Activated CD4-positive, alpha-beta memory T cell treated with anti-CD3 and anti-CD28 coated beads for 36 hours (primary cell): ENCODE data around the gene ZNRF3. TPM values are rescaled to one million over a fixed set of nuclear protein-coding genes. Genes with fewer than 3 reads are reported as not detected.

ENCODE experiments used
- CTCF ChIA-PET: fragments of 350-600 bp; sonication (Branson Sonifier 250); formaldehyde crosslinking; loops from one replicate; lab custom pipeline; 2021; ENCODE audit warnings: antibody characterized with exemption, inconsistent platforms; lab: Charles Lee
- POLR2A ChIA-PET: fragments of 350-600 bp; sonication (Branson Sonifier 250); formaldehyde crosslinking; loops from one replicate; lab custom pipeline; 2021; ENCODE audit warnings: antibody characterized with exemption; lab: Charles Lee
- DNase-seq: peaks from one replicate; pipeline ENCODE4 v3.0.0-alpha.2; 2020
- H3K27ac Mint-ChIP-seq: one replicate; pipeline ENCODE4 v1.8.0; 2021; ENCODE audit warnings: mixed read lengths
- H3K27me3 Mint-ChIP-seq: one replicate; pipeline ENCODE4 v1.8.0; 2021; ENCODE audit warnings: mixed read lengths
- H3K36me3 Mint-ChIP-seq: one replicate; pipeline ENCODE4 v1.8.0; 2021; ENCODE audit warnings: mixed read lengths
- H3K4me1 Mint-ChIP-seq: one replicate; pipeline ENCODE4 v1.8.0; 2021; ENCODE audit warnings: low read depth, mixed read lengths
- H3K4me3 Mint-ChIP-seq: one replicate; pipeline ENCODE4 v1.8.0; 2021; ENCODE audit warnings: mild to moderate bottlenecking, mixed read lengths
- H3K9me3 Mint-ChIP-seq: one replicate; pipeline ENCODE4 v1.8.0; 2021; ENCODE audit warnings: mixed read lengths
- intact Hi-C: fragments of 100-400 bp; cut with micrococcal nuclease; formaldehyde crosslinking; loops from one replicate; pipeline ENCODE4 v1.15.1; 2023
- total RNA-seq, 2 experiments: library from RNA; stranded (reverse); gene quantifications; one replicate each; pipeline ENCODE4 v1.2.3, GENCODE V29; 2021

Gene ZNRF3
- total RNA-seq, 2 experiments from 2014 or later: 1.3 to 1.5 TPM

GRCh38 chr22:29043906-29044575, 160.7 kb downstream of the ZNRF3 start:
- no peak overlapping the region for H3K4me3 Mint-ChIP-seq
- H3K4me1 Mint-ChIP-seq: no peaks in the 10 kb centered on the region
- DNase-seq: no peak
- ChIA-PET CTCF (interaction anchor here (0.9 to 10.6 kb wide), 2 partner anchors 188 to 215 kb away, joined by 3 to 173 read pairs; no protein-coding TSS in a partner anchor), POLR2A (no interaction called here)
- H3K36me3 Mint-ChIP-seq: no peaks in the 10 kb centered on the region
- H3K9me3 Mint-ChIP-seq: no peaks in the 10 kb centered on the region
- peaks cover 1% of the 10 kb centered on the region for H3K27me3 Mint-ChIP-seq
- H3K27ac Mint-ChIP-seq: no peak overlapping the region
- intact Hi-C loops: no loop called here

GRCh38 chr22:29044657-29045176, 161.3 kb downstream of the ZNRF3 start:
- POLR2A ChIA-PET: no interaction called here
- H3K27ac Mint-ChIP-seq: no peak overlapping the region
- CTCF ChIA-PET: interaction anchor here (10.6 kb wide), 1 partner anchor 188 kb away, joined by 173 read pairs; no protein-coding TSS in a partner anchor
- no peaks in the 10 kb centered on the region for H3K4me1 Mint-ChIP-seq
- intact Hi-C loops: no loop called here
- H3K4me3 Mint-ChIP-seq: no peak overlapping the region
- peaks cover 1% of the 10 kb centered on the region for H3K27me3 Mint-ChIP-seq
- H3K36me3 Mint-ChIP-seq: peaks cover 2% of the 10 kb centered on the region
- no peaks in the 10 kb centered on the region for H3K9me3 Mint-ChIP-seq
- no peak for DNase-seq

GRCh38 chr22:29048822-29049654, 165.7 kb downstream of the ZNRF3 start:
- no peak for DNase-seq
- POLR2A ChIA-PET: no interaction called here
- CTCF ChIA-PET: no interaction called here
- intact Hi-C loops: no loop called here
- H3K36me3 Mint-ChIP-seq: peaks cover 2% of the 10 kb centered on the region
- no peak overlapping the region for H3K27ac Mint-ChIP-seq
- H3K4me3 Mint-ChIP-seq: no peak overlapping the region
- no peaks in the 10 kb centered on the region for H3K27me3 Mint-ChIP-seq
- no peaks in the 10 kb centered on the region for H3K9me3 Mint-ChIP-seq
- no peaks in the 10 kb centered on the region for H3K4me1 Mint-ChIP-seq

GRCh38 chr22:29049655-29050263, 166.4 kb downstream of the ZNRF3 start:
- CTCF ChIA-PET: no interaction called here
- H3K4me3 Mint-ChIP-seq: no peak overlapping the region
- intact Hi-C loops: no loop called here
- H3K4me1 Mint-ChIP-seq: no peaks in the 10 kb centered on the region
- no peaks in the 10 kb centered on the region for H3K27me3 Mint-ChIP-seq
- no peak for DNase-seq
- POLR2A ChIA-PET: no interaction called here
- peaks cover 2% of the 10 kb centered on the region for H3K36me3 Mint-ChIP-seq
- H3K27ac Mint-ChIP-seq: no peak overlapping the region
- no peaks in the 10 kb centered on the region for H3K9me3 Mint-ChIP-seq

GRCh38 chr22:29050457-29050856, 167.1 kb downstream of the ZNRF3 start:
- H3K9me3 Mint-ChIP-seq: no peaks in the 10 kb centered on the region
- H3K27me3 Mint-ChIP-seq: no peaks in the 10 kb centered on the region
- no peaks in the 10 kb centered on the region for H3K4me1 Mint-ChIP-seq
- no peak for DNase-seq
- intact Hi-C loops: no loop called here
- no peak overlapping the region for H3K4me3 Mint-ChIP-seq
- no peak overlapping the region for H3K27ac Mint-ChIP-seq
- CTCF ChIA-PET: no interaction called here
- peaks cover 2% of the 10 kb centered on the region for H3K36me3 Mint-ChIP-seq
- POLR2A ChIA-PET: no interaction called here

GRCh38 chr22:29053048-29053702, 169.8 kb downstream of the ZNRF3 start:
- Mint-ChIP-seq H3K36me3 (peaks cover 2% of the 10 kb centered on the region), H3K4me1 (no peaks in the 10 kb centered on the region), H3K27me3 (no peaks in the 10 kb centered on the region), H3K4me3 (no peak overlapping the region), H3K9me3 (no peaks in the 10 kb centered on the region), H3K27ac (no peak overlapping the region)
- intact Hi-C loops: no loop called here
- CTCF ChIA-PET: interaction anchor here (4.9 kb wide), 1 partner anchor 12 kb away, joined by 21 read pairs; no protein-coding TSS in a partner anchor
- POLR2A ChIA-PET: no interaction called here
- DNase-seq: no peak

- intact Hi-C loops: no loop called here
- no peak for DNase-seq
- H3K4me3 Mint-ChIP-seq: no peak overlapping the region
- H3K27ac Mint-ChIP-seq: no peak overlapping the region
- H3K4me1 Mint-ChIP-seq: no peaks in the 10 kb centered on the region
- peaks cover 2% of the 10 kb centered on the region for H3K36me3 Mint-ChIP-seq
- ChIA-PET POLR2A (no interaction called here), CTCF (interaction anchor here (0.7 to 4.9 kb wide), 2 partner anchors 13 to 1236 kb away, joined by 3 to 21 read pairs; no protein-coding TSS in a partner anchor)
- H3K27me3 Mint-ChIP-seq: peaks cover 1% of the 10 kb centered on the region
- no peaks in the 10 kb centered on the region for H3K9me3 Mint-ChIP-seq
These were observed 170.9 kb downstream of the ZNRF3 start for GRCh38 chr22:29054251-29054767.

- Mint-ChIP-seq H3K27me3 (peaks cover 1% of the 10 kb centered on the region), H3K4me3 (no peak overlapping the region), H3K27ac (no peak overlapping the region), H3K4me1 (no peaks in the 10 kb centered on the region), H3K36me3 (no peaks in the 10 kb centered on the region), H3K9me3 (no peaks in the 10 kb centered on the region)
- ChIA-PET CTCF (interaction anchor here (4.9 kb wide), 1 partner anchor 14 kb away, joined by 21 read pairs; no protein-coding TSS in a partner anchor), POLR2A (interaction anchor here (0.6 kb wide), 1 partner anchor 238 kb away, joined by 3 read pairs; no protein-coding TSS in a partner anchor)
- DNase-seq: no peak
- intact Hi-C loops: no loop called here
These were observed 171.9 kb downstream of the ZNRF3 start for GRCh38 chr22:29055192-29055830.

- Mint-ChIP-seq H3K27me3 (peaks cover 1% of the 10 kb centered on the region), H3K9me3 (no peaks in the 10 kb centered on the region), H3K36me3 (no peaks in the 10 kb centered on the region), H3K4me1 (no peaks in the 10 kb centered on the region), H3K27ac (no peak overlapping the region), H3K4me3 (no peak overlapping the region)
- DNase-seq: no peak
- intact Hi-C loops: no loop called here
- ChIA-PET POLR2A (no interaction called here), CTCF (interaction anchor here (0.5 to 4.9 kb wide), 2 partner anchors 15 to 360 kb away, joined by 3 to 21 read pairs; no protein-coding TSS in a partner anchor)
These were observed 173.1 kb downstream of the ZNRF3 start for GRCh38 chr22:29056472-29056871.

GRCh38 chr22:29060251-29060869, 177.0 kb downstream of the ZNRF3 start:
- DNase-seq: no peak
- ChIA-PET POLR2A (interaction anchor here (0.9 kb wide), 1 partner anchor 15 kb away, joined by 3 read pairs; no protein-coding TSS in a partner anchor), CTCF (interaction anchor here (0.8 kb wide), 1 partner anchor 185 kb away, joined by 4 read pairs; no protein-coding TSS in a partner anchor)
- Mint-ChIP-seq H3K4me3 (no peak overlapping the region), H3K9me3 (no peaks in the 10 kb centered on the region), H3K4me1 (peaks cover under 1% of the 10 kb centered on the region), H3K27ac (no peak overlapping the region), H3K27me3 (peaks cover 5% of the 10 kb centered on the region), H3K36me3 (no peaks in the 10 kb centered on the region)
- intact Hi-C loops: no loop called here
